Parathyroid adenoma (tissue), 2 donors: ENCODE data around the gene WEE1.
A peak's percentile ranks its signal among the peaks of the same experiment; 100 is the strongest.

Experiments
- H2AFZ ChIP-seq: fragments of 300-600 bp; sonication (generic); one replicate; pipeline ENCODE4 v1.7.0; 2017; ENCODE audit warnings: antibody characterized with exemption, mild to moderate bottlenecking
- H3K27ac ChIP-seq: fragments of 300-600 bp; sonication (generic); one replicate; pipeline ENCODE4 v1.7.0; 2017
- H3K27me3 ChIP-seq: fragments of 300-600 bp; sonication (generic); one replicate; pipeline ENCODE4 v1.7.0; 2017; ENCODE audit warnings: low read length; ENCODE audit not compliant: control insufficient read depth, insufficient read depth
- H3K36me3 ChIP-seq: fragments of 300-600 bp; sonication (generic); one replicate; pipeline ENCODE4 v1.7.0; 2017; ENCODE audit warnings: low read length; ENCODE audit not compliant: control insufficient read depth, insufficient read depth
- H3K4me1 ChIP-seq: fragments of 300-600 bp; sonication (generic); one replicate; pipeline ENCODE4 v1.7.0; 2017; ENCODE audit warnings: control low read depth
- H3K4me2 ChIP-seq: fragments of 300-600 bp; sonication (generic); one replicate; pipeline ENCODE4 v1.7.0; 2017; ENCODE audit warnings: low read length
- H3K4me3 ChIP-seq: fragments of 300-600 bp; sonication (generic); one replicate; pipeline ENCODE4 v1.7.0; 2017; ENCODE audit warnings: low read depth, low read length
- H3K79me2 ChIP-seq: fragments of 300-600 bp; sonication (generic); one replicate; pipeline ENCODE4 v1.7.0; 2017; ENCODE audit warnings: control low read depth
- H3K9ac ChIP-seq: fragments of 300-600 bp; sonication (generic); one replicate; pipeline ENCODE4 v1.7.0; 2017; ENCODE audit warnings: mild to moderate bottlenecking
- H3K9me3 ChIP-seq: fragments of 300-600 bp; sonication (generic); one replicate; pipeline ENCODE4 v1.7.0; 2017; ENCODE audit warnings: low read length; ENCODE audit not compliant: control insufficient read depth
- CTCF ChIP-seq: fragments of 300-600 bp; sonication (generic); IDR thresholded peaks from one replicate; pipeline ENCODE4 v1.7.0; 2017; ENCODE audit warnings: antibody characterized with exemption, mild to moderate bottlenecking
- donor health status: primary hyperparathyroidism.

The WEE1 gene

GRCh38 chr11:9528573-9529333, 44.7 kb upstream of the WEE1 start:
- Histone ChIP-seq H3K36me3 (no peaks in the 10 kb centered on the region), H3K4me2 (no peak overlapping the region), H3K27ac (peak overlapping the region; percentile 44), H3K27me3 (no peaks in the 10 kb centered on the region), H3K79me2 (no peaks in the 10 kb centered on the region), H3K4me1 (peaks cover 6% of the 10 kb centered on the region), H3K4me3 (no peak overlapping the region), H2AFZ (peak overlapping the region; percentile 82), H3K9me3 (no peaks in the 10 kb centered on the region), H3K9ac (no peak overlapping the region)
- TF ChIP-seq CTCF = no peak

GRCh38 chr11:9529334-9529650, 44.2 kb upstream of the WEE1 start:
- H3K4me2 ChIP-seq = no peak overlapping the region
- H3K4me3 ChIP-seq = no peak overlapping the region
- H3K27me3 ChIP-seq = no peaks in the 10 kb centered on the region
- H3K4me1 ChIP-seq = peaks cover 6% of the 10 kb centered on the region
- H3K9ac ChIP-seq = no peak overlapping the region
- H3K79me2 ChIP-seq = no peaks in the 10 kb centered on the region
- no peaks in the 10 kb centered on the region for H3K9me3 ChIP-seq
- no peaks in the 10 kb centered on the region for H3K36me3 ChIP-seq
- TF ChIP-seq CTCF = no peak
- H3K27ac ChIP-seq = peak overlapping the region; percentile 44
- peak overlapping the region; percentile 82 for H2AFZ ChIP-seq

GRCh38 chr11:9530020-9530621, 43.3 kb upstream of the WEE1 start:
- Histone ChIP-seq H3K9me3 (no peaks in the 10 kb centered on the region), H3K79me2 (no peaks in the 10 kb centered on the region), H3K36me3 (no peaks in the 10 kb centered on the region), H3K4me2 (no peak overlapping the region), H3K27me3 (no peaks in the 10 kb centered on the region), H3K9ac (no peak overlapping the region), H3K4me1 (peaks cover 6% of the 10 kb centered on the region), H3K27ac (no peak overlapping the region), H3K4me3 (no peak overlapping the region), H2AFZ (peak overlapping the region; percentile 82)
- TF ChIP-seq CTCF = no peak

- Histone ChIP-seq H3K27ac (no peak overlapping the region), H3K27me3 (no peaks in the 10 kb centered on the region), H3K79me2 (no peaks in the 10 kb centered on the region), H3K9ac (no peak overlapping the region), H3K9me3 (no peaks in the 10 kb centered on the region), H3K36me3 (no peaks in the 10 kb centered on the region), H3K4me3 (no peak overlapping the region), H3K4me2 (no peak overlapping the region), H3K4me1 (peaks cover 6% of the 10 kb centered on the region), H2AFZ (no peak overlapping the region)
- TF ChIP-seq CTCF = no peak
Observed at GRCh38 chr11:9530901-9531625, 42.4 kb upstream of the WEE1 start.
